HG03439 (cell line): ENCODE data around the gene ARHGAP26.
"Not testable (repeated sequence)": the region's sequence is repeated elsewhere in the genome, so short reads cannot be mapped to it uniquely, and the experiment has no call there.

ENCODE experiments used
- ATAC-seq: cut with Tn5 transposase; IDR thresholded peaks from one replicate; pipeline ENCODE4 v1.9.1; 2021; ENCODE audit warnings: mild to moderate bottlenecking, moderate library complexity; ENCODE audit not compliant: unreplicated experiment

Gene ARHGAP26

GRCh38 chr5:143194206-143194605 lies 424.0 kb downstream of the ARHGAP26 start:
- ATAC-seq: no peak

DNA sequence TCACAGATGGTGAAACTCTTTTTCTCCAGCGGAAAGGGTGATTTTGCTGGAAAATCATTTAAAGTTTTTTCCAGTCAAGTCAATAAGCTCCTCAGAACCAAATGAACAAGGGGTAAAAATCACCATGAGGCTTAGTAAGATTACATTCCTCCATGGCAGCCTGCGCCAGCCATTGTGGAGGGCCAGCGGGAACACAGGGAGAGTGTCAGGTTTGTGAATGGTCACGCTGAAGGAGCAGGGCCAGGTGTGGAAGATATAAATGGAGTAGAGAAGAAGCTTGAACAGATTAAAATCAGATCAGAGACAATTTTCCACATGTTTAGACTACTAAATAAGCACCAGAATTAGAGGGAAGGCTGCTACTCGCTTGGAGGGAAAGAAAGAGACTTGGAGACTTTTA lies 424.5 kb downstream of the ARHGAP26 start:
- ATAC-seq: no peak

DNA sequence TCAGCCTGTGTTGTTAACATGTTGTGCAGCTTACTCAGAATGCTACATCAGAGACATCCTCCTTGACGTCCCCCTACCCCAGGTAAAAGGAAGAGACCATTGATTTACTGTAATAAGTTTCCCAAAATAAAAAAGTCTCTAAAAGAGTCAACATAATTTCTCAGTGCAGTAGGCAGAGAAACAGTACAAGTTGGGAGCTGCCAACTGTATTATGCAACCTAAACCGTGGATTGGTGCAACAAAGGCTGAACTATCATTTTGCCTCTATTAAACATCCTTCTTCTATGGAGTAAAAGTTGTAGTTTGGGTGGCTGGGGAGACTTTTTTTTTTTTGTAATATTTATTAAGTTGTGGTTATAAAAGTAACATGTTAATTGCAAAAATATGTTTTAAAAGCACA lies 425.3 kb downstream of the ARHGAP26 start:
- no peak for ATAC-seq

DNA sequence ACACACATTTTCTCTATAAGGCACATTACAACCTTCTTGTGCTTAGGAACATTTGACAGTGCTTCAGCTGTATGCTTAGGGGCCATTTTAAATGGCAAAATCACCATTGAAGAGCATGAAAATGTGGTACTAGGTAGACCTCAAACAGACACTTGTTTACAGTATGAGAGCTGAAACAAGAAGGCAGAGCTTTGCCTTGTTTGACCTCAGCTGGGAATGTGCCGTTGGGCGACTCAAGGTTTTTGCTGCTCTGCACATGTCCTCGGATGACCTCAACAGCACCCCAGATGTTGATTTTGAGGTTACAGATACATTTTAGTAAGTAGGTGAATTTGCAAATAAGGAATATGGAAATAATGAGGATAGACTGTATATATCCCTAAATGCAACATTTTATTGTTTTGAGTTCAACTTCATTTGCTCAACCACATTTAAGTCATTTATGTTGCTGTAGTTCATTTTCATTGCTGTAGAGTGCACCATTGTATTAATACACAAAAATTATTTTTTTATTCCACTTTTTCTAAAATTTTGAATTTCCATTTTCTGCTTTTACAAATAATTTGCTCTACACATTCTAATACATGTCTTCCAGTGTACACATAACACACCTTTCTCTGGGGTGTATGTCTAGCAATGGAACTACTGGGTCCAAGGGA lies 426.6 kb downstream of the ARHGAP26 start:
- no peak for ATAC-seq

- ATAC-seq: no peak
Observed at GRCh38 chr5:143197260-143197656, 427.1 kb downstream of the ARHGAP26 start.

- no peak for ATAC-seq
Observed at GRCh38 chr5:143198332-143198731, 428.2 kb downstream of the ARHGAP26 start.

GRCh38 chr5:143199161-143199560 lies 429.0 kb downstream of the ARHGAP26 start:
- ATAC-seq: no peak

DNA sequence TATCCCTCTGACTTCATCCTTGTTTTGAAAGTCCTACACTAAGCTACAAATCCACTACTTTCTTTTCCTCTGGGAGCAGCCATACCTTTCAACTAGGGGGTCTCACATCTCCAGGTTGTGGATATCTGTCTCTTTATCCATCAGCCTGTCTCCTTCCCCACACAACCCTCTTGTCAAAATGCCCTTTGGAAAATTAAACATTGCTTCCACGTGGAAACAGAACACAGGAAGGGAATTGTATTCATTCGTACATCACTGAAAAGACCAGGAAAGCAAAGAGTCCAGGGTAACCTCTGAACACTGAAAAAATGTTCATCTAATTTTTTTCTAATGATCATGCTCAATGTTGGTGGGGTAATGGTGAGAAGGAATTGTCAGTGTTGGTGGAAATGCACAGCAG lies 429.7 kb downstream of the ARHGAP26 start:
- no peak for ATAC-seq

GRCh38 chr5:143200781-143201398 lies 430.7 kb downstream of the ARHGAP26 start:
- ATAC-seq: no peak

DNA sequence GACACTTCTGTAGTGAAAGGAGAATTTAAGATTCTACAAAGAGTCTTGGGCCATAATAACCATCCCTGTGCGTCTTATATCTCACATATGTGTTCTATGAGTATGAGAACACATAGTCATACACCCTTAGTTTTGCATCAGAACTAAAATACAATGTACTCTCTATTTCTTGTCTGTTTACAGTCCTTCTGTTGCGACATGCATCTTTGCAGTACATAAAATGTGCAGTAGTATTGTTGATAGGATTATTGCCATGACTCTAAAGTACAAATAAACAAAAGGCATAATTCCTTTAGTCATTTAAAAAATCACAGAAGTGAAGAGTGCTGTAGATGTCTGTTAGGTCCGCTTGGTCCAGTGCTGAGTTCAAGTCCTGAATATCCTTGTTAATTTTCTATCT lies 431.4 kb downstream of the ARHGAP26 start:
- ATAC-seq: no peak

- not testable (repeated sequence) for ATAC-seq
Observed at GRCh38 chr5:143203301-143203956, 433.3 kb downstream of the ARHGAP26 start.

- no peak for ATAC-seq
Observed at GRCh38 chr5:143204474-143205246, 434.5 kb downstream of the ARHGAP26 start.

DNA sequence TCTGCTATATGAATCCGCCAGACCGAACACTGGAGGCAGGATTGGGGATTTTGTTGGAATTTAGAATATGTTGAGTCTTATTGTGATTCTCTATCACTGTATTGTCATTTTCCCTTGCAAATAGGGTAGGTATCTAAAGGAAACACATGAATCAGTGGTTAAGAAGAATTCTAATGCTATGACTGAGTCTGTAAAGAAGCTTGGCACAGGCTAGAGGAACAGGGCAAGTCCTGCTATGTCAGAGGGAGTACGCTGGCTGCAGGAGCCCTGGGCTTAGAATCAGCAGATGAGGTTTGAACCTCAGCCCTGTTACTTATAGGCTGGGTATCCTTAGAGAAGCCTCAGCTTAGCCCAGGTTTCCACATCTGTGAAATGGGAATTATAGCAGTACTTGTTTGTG lies 435.2 kb downstream of the ARHGAP26 start:
- ATAC-seq: no peak

- ATAC-seq: peak; percentile 17
Observed at GRCh38 chr5:143205883-143206195, 435.7 kb downstream of the ARHGAP26 start.

DNA sequence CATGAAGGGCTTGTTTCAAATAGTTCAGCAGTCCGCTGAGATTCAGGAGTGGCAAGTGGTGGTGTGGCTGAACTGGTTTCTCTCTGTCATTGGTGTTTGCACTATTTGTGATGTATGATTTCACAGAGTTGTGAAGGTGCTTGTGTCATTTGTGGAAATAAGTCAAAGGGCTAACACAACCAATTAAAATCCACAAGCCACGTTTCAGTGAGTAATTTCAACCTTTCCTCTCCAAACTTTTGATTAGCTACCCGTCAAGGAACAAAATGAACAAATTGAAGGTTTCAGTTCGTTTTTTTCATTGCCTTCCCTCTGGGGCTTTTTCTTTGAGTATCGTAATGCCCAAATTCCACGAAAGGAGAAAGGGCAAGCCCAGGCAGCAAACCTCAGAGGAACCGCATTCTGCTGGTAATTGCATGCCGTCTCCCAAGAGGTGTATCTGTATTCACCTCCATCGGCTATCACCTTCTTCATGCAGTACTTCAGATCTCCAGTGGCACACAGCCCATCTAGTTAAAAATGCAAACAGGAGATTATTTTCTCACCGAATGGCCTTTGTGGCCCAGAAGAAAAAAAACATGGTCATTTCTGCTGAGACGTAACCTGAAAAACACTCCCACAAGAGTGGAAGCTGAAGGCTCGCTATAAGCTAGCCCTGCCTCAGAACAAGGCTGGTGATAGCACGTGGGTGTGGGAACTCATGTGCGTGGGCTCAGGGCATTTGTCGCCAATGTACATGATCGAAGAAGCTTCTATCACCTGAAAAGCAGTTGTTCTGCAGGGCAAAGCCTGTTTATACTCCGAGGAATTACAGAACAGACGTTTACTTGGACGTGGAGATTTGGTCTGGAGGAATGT lies 436.2 kb downstream of the ARHGAP26 start:
- ATAC-seq: peak; percentile 50

DNA sequence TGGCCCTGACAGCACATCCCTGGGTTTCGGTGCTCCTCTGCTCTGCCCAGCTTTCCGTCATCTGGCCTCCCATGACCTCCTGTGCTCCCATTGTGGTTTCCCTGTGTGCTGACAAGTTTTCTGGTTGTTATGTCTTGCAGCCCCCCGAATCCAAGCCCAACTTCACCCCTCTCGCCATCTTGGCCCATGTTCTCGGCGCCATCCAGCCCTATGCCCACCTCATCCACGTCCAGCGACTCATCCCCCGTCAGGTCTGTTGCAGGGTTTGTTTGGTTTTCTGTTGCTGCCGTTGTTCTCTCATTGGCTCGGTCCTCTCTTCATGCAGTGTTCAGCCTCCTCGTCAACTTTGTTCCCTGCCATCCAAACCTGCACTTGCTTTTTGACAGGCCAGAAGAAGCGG lies 436.9 kb downstream of the ARHGAP26 start:
- no peak for ATAC-seq

DNA sequence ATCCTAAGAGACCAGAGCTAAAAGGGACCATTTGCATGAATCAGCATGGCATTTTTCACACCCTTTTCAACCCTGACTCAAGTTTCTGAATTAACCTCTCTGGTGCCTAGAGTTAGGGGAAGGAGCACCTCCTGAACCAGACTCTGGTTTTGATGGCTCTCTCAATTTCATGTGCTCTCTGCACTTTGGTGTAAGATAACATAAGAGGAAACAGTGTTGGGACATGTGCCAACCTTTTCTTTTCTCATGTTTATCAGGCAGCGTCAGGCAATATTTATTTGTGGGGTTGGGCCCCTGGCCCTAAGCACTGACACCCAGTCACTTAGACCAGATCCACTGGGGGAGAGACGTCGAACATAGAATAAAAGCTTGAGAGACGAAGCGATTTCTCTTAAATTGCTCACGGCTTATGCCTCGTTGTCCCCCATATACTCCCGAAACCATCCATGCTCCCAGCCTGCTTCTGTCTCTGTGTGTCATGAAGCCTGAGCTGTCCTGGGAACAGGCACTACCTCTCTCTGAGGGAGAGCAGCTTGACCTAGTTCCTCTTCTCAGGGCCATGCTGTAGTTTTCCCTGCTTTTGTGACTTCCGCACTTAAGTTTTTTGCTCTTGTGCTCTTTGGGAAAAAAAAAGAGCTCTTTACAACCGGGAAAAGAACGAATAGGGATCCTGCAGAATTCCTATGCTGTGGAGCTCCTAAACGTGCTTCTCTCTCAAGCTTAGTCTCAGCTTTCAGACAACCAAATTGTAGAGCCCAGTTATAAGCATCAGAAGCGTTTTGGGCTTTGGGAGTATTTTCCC lies 437.6 kb downstream of the ARHGAP26 start:
- ATAC-seq: no peak

GRCh38 chr5:143208365-143208641 lies 438.1 kb downstream of the ARHGAP26 start:
- no peak for ATAC-seq

DNA sequence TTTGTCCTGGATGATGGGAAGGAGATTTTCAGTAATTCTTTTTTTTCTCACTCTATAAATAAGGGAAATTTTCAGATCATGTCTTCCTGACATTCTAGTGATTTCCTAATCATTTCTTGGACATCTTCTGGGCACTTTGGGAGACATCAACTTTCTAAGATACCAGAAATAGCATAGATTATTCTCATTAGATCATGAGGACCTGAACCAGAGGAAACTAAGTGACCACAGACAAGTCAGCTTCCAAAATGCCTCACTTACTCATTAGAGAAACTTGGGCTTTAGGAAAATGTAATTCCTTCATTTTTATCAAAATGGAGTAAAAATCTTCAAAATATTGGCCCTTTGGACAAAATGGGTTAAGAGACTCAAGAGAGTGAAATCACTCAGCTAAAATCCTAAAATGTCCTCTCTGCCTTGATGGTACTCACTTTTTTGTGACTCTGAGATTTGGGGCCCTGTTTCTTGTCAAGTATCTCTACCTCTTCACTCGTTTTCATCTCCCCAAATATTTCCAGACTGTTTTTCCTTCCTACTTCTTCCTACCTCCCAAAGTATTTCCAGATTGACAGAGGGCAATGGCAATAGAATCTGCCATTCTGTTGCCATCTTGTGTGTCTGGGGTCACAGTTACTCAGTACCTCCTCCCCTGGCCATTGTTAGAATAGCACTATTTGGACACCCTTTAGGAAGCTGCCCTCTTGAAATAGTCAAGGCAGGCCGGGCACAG lies 438.8 kb downstream of the ARHGAP26 start:
- no peak for ATAC-seq
